HTERT RPE-1 (cell line): ENCODE data around the gene RELL1.

Experiments
- in situ Hi-C: fragments of 300-500 bp; cut with MboI; formaldehyde crosslinking; loops from 4 replicates; pipeline ENCODE4 v1.14.3; 2020; ENCODE audit warnings: low sequenced_read_pairs

RELL1 gene

GRCh38 chr4:37667197-37668100, 18.7 kb downstream of the RELL1 start:
- in situ Hi-C loops = no loop called here

- in situ Hi-C loops = no loop called here
Measured at GRCh38 chr4:37666625-37667071, 19.5 kb downstream of the RELL1 start.

GRCh38 chr4:37665333-37666320, 20.5 kb downstream of the RELL1 start:
- in situ Hi-C loops = no loop called here

GRCh38 chr4:37664696-37665095, 21.5 kb downstream of the RELL1 start:
- in situ Hi-C loops = no loop called here

- in situ Hi-C loops = no loop called here
Measured at GRCh38 chr4:37663552-37663951, 22.6 kb downstream of the RELL1 start.

- in situ Hi-C loops = no loop called here
Measured at GRCh38 chr4:37662861-37663390, 23.2 kb downstream of the RELL1 start.

- in situ Hi-C loops = no loop called here
Measured at GRCh38 chr4:37662251-37662650, 23.9 kb downstream of the RELL1 start.

GRCh38 chr4:37661772-37662171, 24.4 kb downstream of the RELL1 start:
- in situ Hi-C loops = no loop called here

GRCh38 chr4:37659696-37660095, 26.5 kb downstream of the RELL1 start:
- in situ Hi-C loops = no loop called here

GRCh38 chr4:37656649-37657048, 29.5 kb downstream of the RELL1 start:
- in situ Hi-C loops = no loop called here

- in situ Hi-C loops = no loop called here
Measured at GRCh38 chr4:37653601-37654000, 32.6 kb downstream of the RELL1 start.

GRCh38 chr4:37652747-37653527, 33.2 kb downstream of the RELL1 start:
- in situ Hi-C loops = no loop called here

GRCh38 chr4:37651781-37652377, 34.3 kb downstream of the RELL1 start:
- in situ Hi-C loops = no loop called here

- in situ Hi-C loops = no loop called here
Measured at GRCh38 chr4:37650481-37650880, 35.7 kb downstream of the RELL1 start.

GRCh38 chr4:37649268-37649667, 36.9 kb downstream of the RELL1 start:
- in situ Hi-C loops = no loop called here

GRCh38 chr4:37648084-37648817, 37.9 kb downstream of the RELL1 start:
- in situ Hi-C loops = no loop called here

- in situ Hi-C loops = no loop called here
Measured at GRCh38 chr4:37646247-37646646, 39.9 kb downstream of the RELL1 start.

- in situ Hi-C loops = no loop called here
Measured at GRCh38 chr4:37645736-37646135, 40.4 kb downstream of the RELL1 start.

- in situ Hi-C loops = no loop called here
Measured at GRCh38 chr4:37644962-37645361, 41.2 kb downstream of the RELL1 start.
